Activated CD8-positive, alpha-beta memory T cell treated with anti-CD3 and anti-CD28 coated beads for 36 hours (primary cell): ENCODE data around the gene MYRIP. TPM values are rescaled to one million over a fixed set of nuclear protein-coding genes. Genes with fewer than 3 reads are reported as not detected.

ENCODE experiments used
- CTCF ChIA-PET: fragments of 350-600 bp; sonication (Branson Sonifier 250); formaldehyde crosslinking; loops from one replicate; lab custom pipeline; 2021; ENCODE audit warnings: antibody characterized with exemption; lab: Charles Lee
- POLR2A ChIA-PET: fragments of 350-600 bp; sonication (Branson Sonifier 250); formaldehyde crosslinking; loops from one replicate; lab custom pipeline; 2021; ENCODE audit warnings: antibody characterized with exemption; lab: Charles Lee
- total RNA-seq, 2 experiments: library from RNA; stranded (reverse); gene quantifications; one replicate each; pipeline ENCODE4 v1.2.3, GENCODE V29; 2021

Gene MYRIP
- total RNA-seq, 2 experiments from 2014 or later, result not detected

DNA sequence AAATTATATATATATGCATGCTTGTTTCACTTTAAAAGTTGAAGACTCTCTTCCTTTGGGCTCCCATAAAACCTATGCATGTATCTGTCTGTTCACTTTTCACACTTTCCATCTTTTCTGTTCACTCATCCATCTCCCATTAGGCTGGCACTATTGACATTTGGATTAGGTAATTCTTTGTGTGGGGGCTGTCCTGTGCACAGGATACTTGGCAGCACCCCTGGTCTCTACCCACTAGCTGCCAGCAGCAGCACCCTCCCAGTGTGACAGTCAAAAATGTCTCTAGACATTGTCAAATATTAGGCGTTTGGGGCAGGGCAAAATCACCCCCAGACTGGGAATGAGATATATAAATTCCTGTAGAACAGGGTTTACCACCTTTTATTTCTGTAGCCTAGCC, 427.8 kb downstream of the MYRIP start:
- ChIA-PET POLR2A (no interaction called here), CTCF (no interaction called here)

DNA sequence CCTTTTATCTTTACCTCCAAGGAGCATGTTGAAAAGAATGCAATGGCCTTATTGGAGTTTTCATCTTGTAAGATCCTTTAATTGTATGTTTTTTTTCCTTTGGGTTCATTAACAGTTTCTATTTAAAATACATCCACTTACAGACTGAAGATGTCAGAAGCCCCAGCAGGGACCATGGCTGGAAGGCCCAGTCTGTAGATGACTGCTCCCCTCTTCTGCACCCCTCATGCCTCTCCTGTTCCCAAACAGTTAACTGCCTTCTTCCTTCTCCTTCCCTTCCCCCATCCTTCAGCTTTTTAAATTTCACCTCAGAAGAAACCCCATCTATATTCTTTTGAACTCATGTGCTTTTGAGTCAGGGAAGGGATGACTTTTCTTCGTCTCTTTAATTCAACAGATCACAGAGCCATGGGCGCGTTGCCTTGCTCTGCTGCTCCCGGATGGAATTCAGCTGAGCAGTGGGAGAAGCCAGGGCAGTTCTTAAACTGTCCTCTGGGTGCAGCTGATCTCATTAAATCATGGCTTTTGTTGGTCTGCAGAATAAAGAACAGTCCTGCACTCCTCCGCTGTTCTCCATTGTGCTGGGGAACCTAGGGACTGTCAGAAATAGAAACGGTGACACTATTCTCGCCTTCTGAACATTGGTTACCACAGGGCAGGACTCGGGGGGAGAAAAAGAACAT, 428.6 kb downstream of the MYRIP start:
- ChIA-PET CTCF (no interaction called here), POLR2A (no interaction called here)

DNA sequence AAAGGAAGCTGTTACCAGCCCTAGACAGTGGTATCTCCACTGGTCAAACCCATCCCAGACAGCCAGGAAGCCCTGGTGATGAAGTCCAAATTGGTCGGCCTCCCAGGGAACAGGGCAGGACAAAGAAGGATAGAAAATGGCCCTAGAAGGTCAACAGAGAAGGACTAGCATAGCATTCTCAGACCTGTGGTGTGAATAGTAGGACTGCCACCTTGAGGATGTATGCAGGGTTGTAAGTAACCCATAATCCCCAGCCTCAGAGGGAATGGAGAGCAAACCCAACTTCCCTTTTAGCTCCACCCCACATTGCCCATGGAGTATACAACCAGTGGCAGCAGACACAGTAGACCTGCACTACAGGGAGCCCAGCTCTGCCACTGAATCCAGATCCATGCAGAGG, 431.5 kb downstream of the MYRIP start:
- POLR2A ChIA-PET, result no interaction called here
- CTCF ChIA-PET, result no interaction called here

DNA sequence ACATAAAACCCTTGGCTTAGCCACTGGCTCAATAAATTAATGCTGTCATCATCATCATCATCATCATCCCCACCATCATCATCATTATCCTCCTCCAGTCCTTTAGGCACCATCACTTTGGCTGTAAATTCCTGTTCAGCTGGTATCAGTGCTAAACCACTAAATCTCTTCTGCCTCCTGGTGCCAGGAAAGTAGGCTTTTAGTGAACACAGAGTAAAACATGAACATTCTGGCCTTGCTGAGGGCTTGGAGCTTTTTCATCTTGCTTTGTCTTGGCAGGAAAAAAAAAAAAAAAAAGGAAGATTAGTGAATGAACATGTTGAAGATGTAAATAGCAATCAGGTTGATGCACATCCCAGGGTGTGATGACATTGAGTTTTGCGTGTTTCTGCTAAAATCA, 432.8 kb downstream of the MYRIP start:
- POLR2A ChIA-PET, result no interaction called here
- CTCF ChIA-PET, result no interaction called here

DNA sequence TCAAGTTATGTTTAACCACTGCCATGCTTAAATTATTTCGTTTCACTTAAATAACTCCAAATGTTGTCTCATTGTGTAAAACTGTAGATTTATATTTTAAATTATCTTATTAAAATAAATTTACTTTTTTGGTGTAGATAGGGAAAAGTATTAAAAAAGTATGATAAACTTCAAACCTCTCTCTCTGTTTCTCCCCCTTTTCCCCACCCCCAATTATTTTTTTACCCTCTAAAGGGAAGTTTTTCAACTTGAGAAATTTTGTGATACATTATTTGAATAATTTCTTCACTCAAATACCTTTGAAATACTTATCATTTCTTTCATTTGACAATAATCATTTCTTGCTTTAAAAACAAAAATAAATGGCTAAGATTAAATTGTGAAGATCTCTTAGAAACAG, 433.2 kb downstream of the MYRIP start:
- POLR2A ChIA-PET, result no interaction called here
- CTCF ChIA-PET, result no interaction called here

DNA sequence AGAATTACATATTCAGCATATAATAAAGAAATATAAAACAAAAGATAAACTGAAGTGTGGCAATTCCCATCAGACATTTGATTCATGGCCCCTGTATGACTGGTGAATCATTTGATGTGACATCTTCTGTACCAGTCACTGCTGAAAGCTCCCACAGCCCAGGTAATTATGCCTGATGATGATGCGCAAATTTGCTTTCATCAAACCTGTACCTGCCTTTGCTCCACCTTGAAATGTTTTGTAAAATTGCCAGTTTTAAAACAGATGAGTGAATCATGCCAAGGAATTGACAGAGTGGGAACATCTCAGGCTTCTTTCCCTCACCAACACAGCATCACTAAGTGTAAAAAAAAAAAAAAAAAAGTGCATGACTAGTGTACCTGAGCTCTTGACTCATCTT, 433.6 kb downstream of the MYRIP start:
- ChIA-PET POLR2A (no interaction called here), CTCF (no interaction called here)

DNA sequence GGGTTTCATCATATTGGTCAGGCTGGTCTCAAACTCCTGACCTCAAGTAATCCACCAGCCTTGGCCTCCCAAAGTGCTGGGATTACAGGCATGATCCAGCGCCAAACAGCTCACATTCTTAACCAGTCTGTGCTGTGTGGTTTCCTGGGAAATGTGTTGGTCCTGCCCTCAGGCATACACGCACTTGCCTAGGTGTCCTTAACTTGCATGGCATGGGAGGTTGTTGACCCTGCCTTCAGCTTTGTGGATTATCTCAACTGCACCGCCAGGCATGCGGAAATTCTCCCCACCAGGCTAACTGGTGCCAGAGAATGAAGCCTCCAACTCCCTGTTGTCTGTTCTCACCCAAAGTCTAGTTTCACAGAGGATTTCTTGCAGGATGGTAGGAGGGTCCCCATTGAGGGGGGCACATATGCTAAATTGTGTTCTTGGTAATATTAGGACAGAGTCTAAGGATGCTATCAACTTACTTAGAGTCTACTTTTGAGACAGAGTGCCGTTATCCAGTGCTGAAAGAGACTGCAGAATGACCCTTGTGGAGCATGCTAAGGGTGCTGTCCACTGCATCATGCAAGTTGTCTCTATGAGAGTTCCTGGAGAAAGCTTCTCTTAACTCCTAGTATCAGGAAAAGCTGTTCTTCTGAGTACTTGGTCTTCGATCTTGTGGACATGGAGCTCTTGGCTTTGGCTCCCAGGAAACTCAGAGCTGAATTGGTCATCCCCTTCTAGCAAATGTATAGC, 438.5 kb downstream of the MYRIP start:
- POLR2A ChIA-PET, result no interaction called here
- CTCF ChIA-PET, result interaction anchor here (1.0 to 1.1 kb wide), 2 partner anchors 16 to 69 kb away, joined by 3 read pairs; no protein-coding TSS in a partner anchor

DNA sequence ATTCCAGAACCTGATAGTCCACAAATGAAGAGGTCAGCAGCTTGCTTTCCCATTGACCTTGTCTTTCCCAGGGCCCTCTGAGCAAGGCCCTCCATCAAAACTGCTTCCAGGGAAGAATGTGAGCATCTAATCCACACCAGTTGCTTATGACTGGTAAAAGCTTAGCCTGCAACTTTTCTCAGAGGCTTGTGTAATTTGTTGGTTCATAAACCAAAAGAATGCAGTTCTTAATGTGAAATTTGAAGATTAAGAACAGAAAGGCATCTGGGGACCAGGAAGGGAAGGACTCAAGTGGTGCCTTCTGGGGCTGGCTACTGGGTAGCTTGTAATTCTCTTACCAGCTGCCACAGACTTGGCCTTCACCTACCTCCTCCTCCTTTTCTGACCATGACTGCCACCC, 439.2 kb downstream of the MYRIP start:
- POLR2A ChIA-PET, result no interaction called here
- CTCF ChIA-PET, result interaction anchor here (1.0 kb wide), 1 partner anchor 17 kb away, joined by 3 read pairs; no protein-coding TSS in a partner anchor

DNA sequence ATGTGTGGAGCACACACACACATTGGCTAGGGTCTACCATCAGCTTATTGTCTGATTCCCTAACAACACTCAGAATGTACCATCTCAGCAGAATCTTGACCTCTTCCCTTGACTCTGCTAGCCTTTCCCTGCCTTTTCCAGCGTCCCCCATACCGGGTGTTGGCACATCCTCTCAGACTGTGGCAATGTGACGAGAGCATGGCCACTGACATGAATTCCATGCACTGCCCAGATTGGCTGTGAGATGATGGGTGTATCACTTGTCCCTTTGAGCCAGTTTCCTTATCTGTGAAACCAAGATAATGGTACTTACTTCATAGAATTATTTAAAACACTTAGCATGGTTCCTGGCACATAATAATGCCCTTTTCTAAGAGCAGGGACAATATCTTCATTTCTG, 439.8 kb downstream of the MYRIP start:
- CTCF ChIA-PET, result interaction anchor here (1.0 kb wide), 1 partner anchor 17 kb away, joined by 3 read pairs; no protein-coding TSS in a partner anchor

DNA sequence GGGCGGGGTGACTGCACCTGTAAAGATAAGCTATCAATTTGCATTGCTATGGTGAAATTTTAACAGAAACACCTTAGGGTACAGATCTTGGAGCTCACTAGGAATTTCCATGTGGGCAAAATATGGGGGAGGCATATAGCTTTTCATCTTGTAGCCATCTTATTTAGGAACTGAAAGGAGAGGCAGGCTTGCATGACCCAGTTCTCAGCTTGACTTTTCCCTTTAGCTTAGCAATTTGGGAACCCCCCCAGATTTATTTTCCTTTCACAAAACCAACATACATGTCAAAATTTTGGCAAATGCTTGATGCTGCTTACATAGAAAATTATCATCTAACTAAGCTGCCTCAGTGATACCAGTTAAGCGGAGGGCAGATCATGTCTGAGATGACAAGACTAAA, 445.1 kb downstream of the MYRIP start:
- ChIA-PET POLR2A (no interaction called here), CTCF (no interaction called here)

More for the DNA sequence above, 439.8 kb downstream of the MYRIP start:
- POLR2A ChIA-PET, result no interaction called here

DNA sequence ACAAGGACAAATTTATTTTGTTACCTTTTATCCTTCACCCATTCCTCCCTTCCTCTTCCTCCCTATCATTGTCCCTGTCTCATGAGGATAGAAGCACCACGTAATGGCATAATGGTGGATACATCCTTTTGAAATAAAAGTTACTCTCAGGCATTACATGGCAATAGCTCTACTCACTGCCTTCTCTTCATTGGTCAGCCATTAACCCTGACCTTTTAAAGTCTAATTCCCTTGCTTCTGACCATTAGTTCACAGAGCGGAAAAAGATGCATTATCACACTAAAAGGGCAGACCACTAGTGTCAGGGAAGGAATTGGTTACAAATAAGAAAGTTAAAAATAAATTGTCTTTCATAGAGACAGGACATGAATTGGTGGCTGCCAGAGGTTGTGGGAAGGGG, 445.5 kb downstream of the MYRIP start:
- ChIA-PET CTCF (no interaction called here), POLR2A (no interaction called here)

DNA sequence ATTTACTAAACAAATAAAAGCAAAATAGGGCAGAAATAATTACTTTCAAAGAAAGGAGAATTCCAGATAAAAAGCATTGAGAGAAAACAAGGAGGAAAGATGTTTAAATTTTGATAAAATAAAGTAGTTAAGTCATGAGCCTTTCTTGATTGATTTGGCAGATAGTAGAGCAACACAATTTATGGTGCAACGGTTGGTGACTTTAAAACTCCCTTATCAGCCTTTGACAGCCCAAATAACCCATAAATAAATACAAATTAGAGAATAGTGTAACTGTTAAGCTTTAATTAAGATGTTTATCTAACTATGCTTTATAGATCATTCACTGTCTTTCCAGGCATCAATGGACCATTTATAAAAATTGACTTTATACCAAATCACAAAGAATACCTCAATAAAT, 446.1 kb downstream of the MYRIP start:
- ChIA-PET POLR2A (no interaction called here), CTCF (no interaction called here)

DNA sequence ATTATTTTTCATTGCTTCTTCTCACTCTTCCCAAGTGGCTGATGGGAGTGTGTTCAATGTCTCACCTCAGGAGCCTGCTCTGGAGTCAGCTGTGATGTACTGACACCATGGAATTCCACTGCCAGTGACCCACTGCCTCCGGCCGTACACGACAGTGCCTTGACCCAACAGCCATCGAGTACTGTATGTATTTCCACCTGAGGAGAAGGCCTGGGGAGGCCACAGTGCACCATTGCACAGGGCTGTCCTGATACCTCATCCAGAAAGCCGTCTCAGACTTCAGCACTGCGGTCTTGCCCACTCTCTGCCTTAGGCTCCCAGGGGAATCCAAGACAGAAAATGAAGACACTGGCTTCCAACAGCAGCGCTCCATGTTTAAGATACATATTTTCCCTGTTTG, 448.7 kb downstream of the MYRIP start:
- ChIA-PET POLR2A (no interaction called here), CTCF (no interaction called here)

DNA sequence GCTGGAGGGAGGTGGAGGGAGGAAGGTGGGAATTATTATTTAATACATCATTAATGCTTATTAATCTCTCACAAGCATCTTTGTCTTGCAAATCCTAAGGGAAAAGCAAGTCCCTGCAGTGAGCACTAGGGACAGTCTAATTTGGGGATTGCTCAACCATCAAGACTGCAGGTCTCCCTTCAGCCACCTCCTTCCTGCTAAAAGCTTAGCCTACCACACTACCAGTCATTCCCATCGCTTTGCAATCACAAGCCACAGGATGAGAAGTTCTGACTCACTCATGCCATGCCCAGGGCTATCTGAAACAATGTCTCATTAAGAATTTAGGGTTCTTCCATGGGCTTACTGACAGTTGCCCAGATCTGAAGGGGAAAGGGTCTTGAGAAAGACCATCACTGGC, 449.1 kb downstream of the MYRIP start:
- POLR2A ChIA-PET, result no interaction called here

DNA sequence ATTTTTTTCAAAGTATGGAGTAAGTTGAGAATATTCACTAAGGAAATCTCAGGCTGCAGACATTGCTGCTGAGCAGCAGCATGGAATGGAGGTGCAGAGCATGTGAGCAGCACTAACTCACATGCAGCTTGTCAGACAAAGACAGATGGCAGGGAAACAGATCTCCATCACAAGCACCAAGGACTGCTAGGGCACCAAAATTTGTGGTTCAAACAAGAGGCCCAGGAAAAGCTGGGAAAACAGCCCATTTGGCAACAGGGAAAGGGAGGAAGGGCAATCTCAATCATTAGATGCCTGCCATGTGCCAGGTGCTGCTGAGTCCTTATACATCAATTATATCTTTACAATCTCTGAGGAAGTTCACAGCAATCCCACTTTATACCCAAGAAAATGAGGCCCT, 452.9 kb downstream of the MYRIP start:
- ChIA-PET POLR2A (no interaction called here), CTCF (interaction anchor here (1.0 kb wide), 1 partner anchor 47 kb away, joined by 3 read pairs; no protein-coding TSS in a partner anchor)

More for the DNA sequence above, 449.1 kb downstream of the MYRIP start:
- CTCF ChIA-PET, result no interaction called here

DNA sequence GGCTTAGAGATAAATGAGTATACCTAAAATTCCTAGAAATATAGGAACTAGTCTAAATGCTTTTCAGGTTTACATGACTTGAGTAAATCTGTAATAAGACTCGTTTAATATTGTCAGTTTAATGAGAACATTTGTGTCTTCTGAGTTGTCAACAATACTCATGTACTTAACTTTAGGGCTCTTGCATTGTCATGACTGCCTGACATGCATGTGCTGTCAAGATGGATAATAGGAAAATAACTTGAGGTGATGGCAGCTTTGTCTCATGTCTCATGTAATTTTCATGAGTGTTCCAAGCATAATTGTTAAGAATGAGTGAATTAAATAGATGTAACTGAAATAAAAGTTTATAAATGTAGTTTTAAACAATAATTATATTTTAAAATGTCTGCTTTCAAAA, 455.0 kb downstream of the MYRIP start:
- ChIA-PET CTCF (no interaction called here), POLR2A (no interaction called here)

DNA sequence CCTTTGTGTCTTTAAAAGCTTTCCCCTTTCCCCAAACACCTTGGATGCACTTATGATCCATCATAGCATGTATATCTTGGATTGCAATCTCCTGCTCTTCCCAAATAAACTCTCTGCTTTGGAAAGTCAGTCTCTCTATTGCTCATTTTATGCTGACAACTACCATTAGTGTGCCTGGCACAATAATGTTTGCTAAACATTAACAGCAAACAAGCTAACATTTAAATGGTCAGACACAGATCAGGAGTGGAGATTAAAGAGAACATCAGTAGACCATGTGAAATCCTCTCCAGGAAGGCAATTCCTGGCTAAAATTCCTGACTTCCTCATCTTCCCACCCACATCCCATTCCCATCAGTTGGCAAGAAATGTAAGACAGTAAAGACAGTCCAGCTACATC, 455.8 kb downstream of the MYRIP start:
- POLR2A ChIA-PET, result no interaction called here
- CTCF ChIA-PET, result no interaction called here

DNA sequence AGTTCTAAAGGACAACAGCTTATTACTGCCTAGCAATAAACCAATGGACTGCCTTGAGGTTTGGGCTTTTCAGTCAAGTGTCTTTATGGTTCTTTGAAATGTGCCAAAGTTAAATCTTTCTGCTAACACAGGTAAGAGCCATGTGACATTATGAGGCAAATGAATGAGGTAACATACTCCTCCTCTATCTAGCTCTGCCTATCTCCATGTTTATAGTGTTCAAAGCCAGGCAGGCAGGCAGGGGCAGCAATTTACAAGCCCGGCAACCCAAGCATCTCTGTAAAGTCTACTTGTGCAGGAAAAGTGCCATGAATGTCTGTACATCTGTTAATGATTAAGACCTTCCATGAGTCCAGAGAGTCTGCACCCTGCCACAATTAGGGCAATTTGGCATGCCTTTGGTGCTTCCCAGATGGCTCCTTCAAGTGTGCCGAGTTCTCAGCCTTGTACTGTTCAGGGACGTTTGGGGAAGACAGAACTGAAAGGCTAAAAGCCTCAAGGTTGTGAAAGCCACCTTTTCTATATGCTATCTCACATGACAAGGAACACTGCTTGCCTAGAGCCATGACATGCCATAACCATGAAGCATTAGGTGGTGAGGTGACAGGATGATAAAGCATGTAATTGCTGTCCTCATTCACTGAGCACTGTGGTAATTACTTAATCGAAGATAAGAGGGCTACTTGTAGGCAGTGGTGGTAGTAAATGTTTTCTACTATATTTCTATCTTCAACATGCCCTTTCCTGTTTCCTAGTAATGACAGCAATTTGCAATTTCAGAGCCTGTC, 458.7 kb downstream of the MYRIP start:
- CTCF ChIA-PET, result no interaction called here
- POLR2A ChIA-PET, result no interaction called here

DNA sequence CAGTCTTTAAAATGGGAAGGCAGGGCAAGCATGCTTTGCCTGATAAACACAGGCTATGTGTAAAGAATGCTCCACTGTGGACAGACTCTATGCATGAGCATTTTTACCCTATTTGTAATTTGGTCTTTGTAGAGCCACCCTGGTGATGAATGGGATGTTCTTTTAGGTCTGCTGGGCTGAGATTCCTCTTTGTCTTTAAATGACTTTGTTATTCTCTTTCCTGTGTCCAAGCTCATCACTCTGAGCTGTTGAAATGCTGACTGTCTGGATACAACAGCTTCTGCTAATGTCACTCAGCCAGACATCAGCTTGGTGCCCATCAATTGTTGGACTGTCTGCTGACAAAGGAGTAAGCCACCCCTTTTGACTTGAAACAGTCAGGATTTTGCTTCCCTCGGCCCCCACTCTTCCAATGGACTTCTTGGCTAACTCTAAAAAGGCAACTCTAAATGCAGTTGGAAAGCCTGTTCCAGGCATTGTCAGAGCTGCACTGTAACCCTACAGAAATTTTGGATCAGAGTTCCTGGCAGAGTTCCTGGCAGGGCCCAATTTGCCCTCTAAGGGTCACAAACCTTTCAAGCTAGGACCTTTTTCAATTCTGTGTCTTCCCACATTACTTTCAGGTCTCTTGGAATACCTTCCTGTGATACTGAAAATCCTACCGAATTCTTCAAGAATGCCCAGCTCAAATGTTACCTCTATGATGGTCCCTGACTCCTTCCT, 459.6 kb downstream of the MYRIP start:
- POLR2A ChIA-PET, result no interaction called here
- CTCF ChIA-PET, result no interaction called here

DNA sequence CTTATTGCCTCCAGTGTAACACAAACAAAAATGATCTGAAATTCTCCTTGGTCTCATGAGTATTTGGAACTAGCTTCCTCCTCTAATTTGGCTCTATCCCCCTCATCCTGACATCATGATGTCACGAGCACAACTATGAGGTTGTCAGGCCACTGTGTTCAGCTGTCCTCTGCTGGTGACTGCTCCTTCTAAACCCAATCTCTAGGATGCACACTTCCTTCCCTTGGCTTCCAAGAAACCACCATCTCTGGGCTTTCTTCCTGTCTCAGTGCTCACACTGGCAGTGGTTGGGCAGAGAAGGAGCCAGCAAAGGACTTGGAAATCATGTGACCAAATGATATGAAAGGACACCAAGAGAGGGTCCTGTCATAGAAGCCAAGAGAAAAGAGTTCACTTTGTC, 469.4 kb downstream of the MYRIP start:
- CTCF ChIA-PET, result no interaction called here
- POLR2A ChIA-PET, result no interaction called here
